HL-60 (cell line): ENCODE data around the gene CHCHD1.
"Not testable (repeated sequence)": the region's sequence is repeated elsewhere in the genome, so short reads cannot be mapped to it uniquely, and the experiment has no call there.

ENCODE experiments used
- DNase-seq, 2 experiments: peaks; one replicate each; pipeline ENCODE4 v3.0.0-alpha.2; 2010 to 2020; ENCODE audit warnings: low read depth in 1 of 2, low spot score in 1 of 2
- H3K27ac ChIP-seq: fragments of 250-450 bp; sonication (Bioruptor Pico); replicated peaks from 2 replicates; pipeline ENCODE4 v1.5.1; 2020; ENCODE audit warnings: mild to moderate bottlenecking, moderate library complexity
- H3K27me3 ChIP-seq: fragments of 250-450 bp; sonication (Bioruptor Pico); 2 replicates; pipeline ENCODE4 v1.5.1; 2021; ENCODE audit warnings: mild to moderate bottlenecking, moderate library complexity; ENCODE audit not compliant: insufficient read depth, poor library complexity, severe bottlenecking
- H3K4me3 ChIP-seq: replicated peaks from 2 replicates; pipeline ENCODE4 v1.5.1; 2011; ENCODE audit warnings: mild to moderate bottlenecking, control low read depth, low read length; ENCODE audit not compliant: insufficient read depth
- GABPA ChIP-seq: IDR thresholded peaks from 2 replicates; pipeline ENCODE4 v1.6.1; 2012; ENCODE audit warnings: low read depth
- POLR2AphosphoS5 ChIP-seq: IDR thresholded peaks from 2 replicates; pipeline ENCODE4 v1.6.1; 2012; ENCODE audit warnings: low read depth
- SPI1 ChIP-seq: IDR thresholded peaks from 2 replicates; pipeline ENCODE4 v1.6.1; 2012; ENCODE audit warnings: low read depth, mild to moderate bottlenecking, borderline replicate concordance
- TF ChIP-seq, protein P1 (sequence below): IDR thresholded peaks from one replicate; pipeline ENCODE4 v1.5.1; 2011; ENCODE audit warnings: low read length, control low read depth, inconsistent platforms; ENCODE audit not compliant: insufficient read depth
- TF ChIP-seq, protein P2 (sequence below): IDR thresholded peaks from 2 replicates; pipeline ENCODE4 v1.6.1; 2012; ENCODE audit warnings: low read depth; ENCODE audit not compliant: insufficient replicate concordance

CHCHD1 gene

DNA sequence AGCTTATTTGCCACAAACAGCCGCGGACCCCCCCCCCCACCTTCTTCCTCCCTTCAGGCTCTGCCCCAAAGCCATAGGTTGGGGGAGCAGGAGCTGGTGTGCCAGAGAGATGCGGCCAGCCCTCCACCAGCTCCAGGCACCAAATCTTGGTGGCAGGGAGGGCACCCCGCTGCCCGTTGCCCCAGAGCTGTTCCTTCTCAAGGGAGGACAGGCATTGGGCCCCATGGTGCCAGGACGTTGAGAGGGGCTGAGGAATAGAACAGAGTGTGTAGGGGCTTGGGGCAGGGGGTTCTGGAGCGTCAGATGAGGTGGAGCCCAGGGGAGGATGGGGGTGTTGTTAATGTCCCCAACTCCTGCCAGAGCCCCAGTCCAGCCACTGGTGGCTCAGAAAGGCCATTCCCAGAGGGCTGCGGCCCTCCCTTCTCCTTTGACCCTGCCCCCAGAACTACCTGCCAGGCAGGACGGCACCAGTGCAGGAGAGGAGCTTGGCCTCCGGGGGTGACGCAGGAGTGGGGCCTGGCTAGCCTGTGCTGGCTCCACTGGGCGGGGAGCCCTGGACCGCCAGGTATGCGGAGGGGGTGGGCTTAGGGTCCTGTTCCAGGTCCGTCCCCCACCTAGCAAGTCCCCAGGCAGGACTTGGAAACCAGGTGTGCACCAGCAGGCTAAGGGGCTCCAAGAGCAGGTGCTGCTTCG lies 47.7 kb upstream of the CHCHD1 start:
- no peak for TF ChIP-seq POLR2AphosphoS5
- TF ChIP-seq, protein P1, sequence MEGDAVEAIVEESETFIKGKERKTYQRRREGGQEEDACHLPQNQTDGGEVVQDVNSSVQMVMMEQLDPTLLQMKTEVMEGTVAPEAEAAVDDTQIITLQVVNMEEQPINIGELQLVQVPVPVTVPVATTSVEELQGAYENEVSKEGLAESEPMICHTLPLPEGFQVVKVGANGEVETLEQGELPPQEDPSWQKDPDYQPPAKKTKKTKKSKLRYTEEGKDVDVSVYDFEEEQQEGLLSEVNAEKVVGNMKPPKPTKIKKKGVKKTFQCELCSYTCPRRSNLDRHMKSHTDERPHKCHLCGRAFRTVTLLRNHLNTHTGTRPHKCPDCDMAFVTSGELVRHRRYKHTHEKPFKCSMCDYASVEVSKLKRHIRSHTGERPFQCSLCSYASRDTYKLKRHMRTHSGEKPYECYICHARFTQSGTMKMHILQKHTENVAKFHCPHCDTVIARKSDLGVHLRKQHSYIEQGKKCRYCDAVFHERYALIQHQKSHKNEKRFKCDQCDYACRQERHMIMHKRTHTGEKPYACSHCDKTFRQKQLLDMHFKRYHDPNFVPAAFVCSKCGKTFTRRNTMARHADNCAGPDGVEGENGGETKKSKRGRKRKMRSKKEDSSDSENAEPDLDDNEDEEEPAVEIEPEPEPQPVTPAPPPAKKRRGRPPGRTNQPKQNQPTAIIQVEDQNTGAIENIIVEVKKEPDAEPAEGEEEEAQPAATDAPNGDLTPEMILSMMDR: no peak
- TF ChIP-seq SPI1: no peak
- Histone ChIP-seq H3K27ac (no peak overlapping the region), H3K4me3 (no peak overlapping the region), H3K27me3 (no peaks in the 10 kb centered on the region)
- DNase-seq: no peak

DNA sequence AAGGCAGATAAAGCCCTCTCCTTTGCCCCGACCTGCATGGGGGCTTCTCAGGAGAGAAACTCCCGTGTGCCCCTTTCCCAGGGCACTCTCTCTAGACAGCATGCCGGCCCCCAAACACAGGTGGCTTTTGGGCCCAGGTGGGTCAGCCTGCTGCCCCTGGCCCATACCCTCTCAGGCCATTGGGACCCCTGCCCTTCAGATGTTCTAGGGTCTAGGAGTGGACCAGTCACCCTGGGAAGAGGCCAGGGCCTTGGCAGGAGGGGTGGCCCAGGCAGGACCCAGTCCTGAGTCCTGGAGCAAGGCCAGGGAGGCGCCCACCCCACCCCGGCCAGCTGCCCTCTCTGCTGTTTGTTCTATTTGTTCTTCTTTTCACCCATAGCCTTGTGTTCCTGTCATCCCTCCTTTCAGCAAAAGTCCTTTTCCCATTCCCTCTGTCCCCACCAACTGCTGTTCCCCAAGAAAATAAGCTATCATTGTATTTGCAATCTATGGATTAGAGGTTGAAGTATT lies 47.0 kb upstream of the CHCHD1 start:
- TF ChIP-seq SPI1 (no peak), GABPA (no peak), POLR2AphosphoS5 (no peak)
- TF ChIP-seq, protein P2, sequence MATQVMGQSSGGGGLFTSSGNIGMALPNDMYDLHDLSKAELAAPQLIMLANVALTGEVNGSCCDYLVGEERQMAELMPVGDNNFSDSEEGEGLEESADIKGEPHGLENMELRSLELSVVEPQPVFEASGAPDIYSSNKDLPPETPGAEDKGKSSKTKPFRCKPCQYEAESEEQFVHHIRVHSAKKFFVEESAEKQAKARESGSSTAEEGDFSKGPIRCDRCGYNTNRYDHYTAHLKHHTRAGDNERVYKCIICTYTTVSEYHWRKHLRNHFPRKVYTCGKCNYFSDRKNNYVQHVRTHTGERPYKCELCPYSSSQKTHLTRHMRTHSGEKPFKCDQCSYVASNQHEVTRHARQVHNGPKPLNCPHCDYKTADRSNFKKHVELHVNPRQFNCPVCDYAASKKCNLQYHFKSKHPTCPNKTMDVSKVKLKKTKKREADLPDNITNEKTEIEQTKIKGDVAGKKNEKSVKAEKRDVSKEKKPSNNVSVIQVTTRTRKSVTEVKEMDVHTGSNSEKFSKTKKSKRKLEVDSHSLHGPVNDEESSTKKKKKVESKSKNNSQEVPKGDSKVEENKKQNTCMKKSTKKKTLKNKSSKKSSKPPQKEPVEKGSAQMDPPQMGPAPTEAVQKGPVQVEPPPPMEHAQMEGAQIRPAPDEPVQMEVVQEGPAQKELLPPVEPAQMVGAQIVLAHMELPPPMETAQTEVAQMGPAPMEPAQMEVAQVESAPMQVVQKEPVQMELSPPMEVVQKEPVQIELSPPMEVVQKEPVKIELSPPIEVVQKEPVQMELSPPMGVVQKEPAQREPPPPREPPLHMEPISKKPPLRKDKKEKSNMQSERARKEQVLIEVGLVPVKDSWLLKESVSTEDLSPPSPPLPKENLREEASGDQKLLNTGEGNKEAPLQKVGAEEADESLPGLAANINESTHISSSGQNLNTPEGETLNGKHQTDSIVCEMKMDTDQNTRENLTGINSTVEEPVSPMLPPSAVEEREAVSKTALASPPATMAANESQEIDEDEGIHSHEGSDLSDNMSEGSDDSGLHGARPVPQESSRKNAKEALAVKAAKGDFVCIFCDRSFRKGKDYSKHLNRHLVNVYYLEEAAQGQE: no peak
- TF ChIP-seq, protein P1: no peak
- Histone ChIP-seq H3K27ac (no peak overlapping the region), H3K4me3 (no peak overlapping the region), H3K27me3 (no peaks in the 10 kb centered on the region)
- no peak for DNase-seq

DNA sequence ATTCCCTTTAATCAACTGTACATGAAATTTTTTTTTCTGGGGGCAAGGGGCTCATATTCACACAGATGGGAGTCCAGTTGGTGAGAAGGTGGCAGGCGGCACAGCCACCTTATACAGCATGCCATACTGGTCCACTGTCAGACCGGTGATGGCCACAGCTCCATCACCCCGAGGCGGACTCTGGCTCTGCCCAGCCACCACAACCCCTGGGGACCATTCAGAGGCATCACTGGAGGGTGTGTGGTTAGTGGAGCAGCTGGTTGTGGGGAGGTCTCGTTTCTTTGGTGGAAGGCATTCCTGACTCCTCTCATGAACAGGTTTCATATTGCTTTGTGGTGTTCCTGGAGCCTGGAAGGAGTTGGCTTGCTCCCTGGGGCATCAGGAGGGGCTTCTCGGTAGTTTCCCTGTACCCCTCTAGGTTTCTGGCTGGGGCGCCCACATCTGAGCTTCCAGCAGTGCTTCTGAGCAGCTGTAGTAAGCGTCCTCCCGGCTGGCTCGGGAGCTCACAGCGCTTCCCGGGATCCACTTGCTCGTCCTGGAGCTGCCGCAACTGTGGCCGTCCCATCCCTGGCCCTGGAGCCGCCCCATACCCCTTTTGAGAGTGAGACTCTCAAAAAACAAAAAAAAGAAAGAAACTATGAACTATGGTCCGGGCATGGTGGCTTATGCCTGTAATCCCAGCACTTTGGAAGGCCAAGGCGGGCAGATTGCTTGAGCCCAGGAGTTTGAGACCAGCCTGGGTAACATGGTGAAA lies 41.2 kb upstream of the CHCHD1 start:
- not testable (repeated sequence) for H3K4me3 ChIP-seq, H3K27me3 ChIP-seq, H3K27ac ChIP-seq, DNase-seq

DNA sequence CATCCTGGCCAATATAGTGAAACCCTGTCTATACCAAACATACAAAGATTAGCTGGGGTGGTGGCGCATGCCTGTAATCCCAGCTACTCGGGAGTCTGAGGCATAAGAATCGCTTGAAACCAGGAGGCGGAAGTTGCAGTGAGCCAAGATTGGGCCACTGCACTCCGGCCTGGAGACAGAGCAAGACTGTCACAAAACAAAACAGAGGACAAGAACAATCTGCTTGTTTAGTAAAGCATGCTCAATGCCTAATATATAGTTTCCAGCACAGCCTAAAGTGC lies 39.5 kb upstream of the CHCHD1 start:
- Histone ChIP-seq H3K27ac (no peak overlapping the region), H3K27me3 (no peaks in the 10 kb centered on the region), H3K4me3 (no peak overlapping the region)
- no peak for TF ChIP-seq SPI1
- TF ChIP-seq, protein P2: no peak
- TF ChIP-seq, protein P1: no peak
- TF ChIP-seq GABPA: no peak
- no peak for TF ChIP-seq POLR2AphosphoS5
- no peak for DNase-seq
